ENCODE measurements around the gene PTCH2. TPM values are rescaled to one million over a fixed set of nuclear protein-coding genes. Genes with fewer than 3 reads are reported as not detected.

The PTCH2 gene
- total RNA-seq, 1 experiment from 2014 or later = 0.83 TPM

GRCh38 chr1:44785501-44786137 is 57.4 kb downstream of the PTCH2 start:
- H2AFZ ChIP-seq = peak overlapping the region; percentile 37; the same call in 1 of the 2 replicates
- TF ChIP-seq CTCF (conservative IDR thresholded peaks at IDR 0.05) (no peak), EZH2 (IDR thresholded peaks at IDR 0.05; ENCODE audit: low read depth) (no peak)
- no peak for DNase-seq
- no peak overlapping the region for H3K27ac ChIP-seq
- H3K4me1 ChIP-seq (replicated peaks; ENCODE audit: insufficient read depth) = no peaks in the 10 kb centered on the region
- CTCF ChIA-PET = no interaction called here
- peaks cover 2% of the 10 kb centered on the region; the same call in 1 of the 2 replicates for H4K20me1 ChIP-seq (ENCODE audit: insufficient read depth)
- no peaks in the 10 kb centered on the region for H3K9me3 ChIP-seq (ENCODE audit: insufficient read depth, low read depth)
- BruUV-seq (replicated peaks) = no TSS peak
- H3K4me3 ChIP-seq = peak overlapping the region; percentile 16; the same call in 1 of the 2 replicates
- peaks cover 31% of the 10 kb centered on the region for H3F3A ChIP-seq (ENCODE audit: insufficient read depth, low read depth)
- peak overlapping the region; percentile 63 for H3K4me2 ChIP-seq
- peaks cover 8% of the 10 kb centered on the region; the same call in 1 of the 2 replicates for H3K36me3 ChIP-seq (ENCODE audit: low read depth)
- H3K27me3 ChIP-seq (ENCODE audit: insufficient read depth, low read depth) = no peaks in the 10 kb centered on the region
- no peaks in the 10 kb centered on the region for H3K9me2 ChIP-seq (ENCODE audit: insufficient read depth)
- no peaks in the 10 kb centered on the region for H3K79me2 ChIP-seq (ENCODE audit: low read depth)
- POLR2A ChIA-PET (ENCODE audit: unreplicated experiment) = interaction anchor here (0.6 kb wide), 1 partner anchor 82 kb away, joined by 3 read pairs; no protein-coding TSS in a partner anchor
- intact Hi-C loops (cut with micrococcal nuclease; ENCODE audit: unreplicated experiment) = no loop called here

GRCh38 chr1:44785029-44785380 is 58.0 kb downstream of the PTCH2 start:
- BruUV-seq (replicated peaks) = no TSS peak
- TF ChIP-seq EZH2 (IDR thresholded peaks at IDR 0.05; ENCODE audit: low read depth) (no peak), CTCF (conservative IDR thresholded peaks at IDR 0.05) (no peak)
- ChIA-PET CTCF (interaction anchor here (0.6 kb wide), 1 partner anchor 518 kb away, joined by 5 read pairs; no protein-coding TSS in a partner anchor), POLR2A (ENCODE audit: unreplicated experiment) (interaction anchor here (0.6 kb wide), 1 partner anchor 83 kb away, joined by 3 read pairs; no protein-coding TSS in a partner anchor)
- Histone ChIP-seq H3K4me3 (no peak overlapping the region), H3K9me3 (ENCODE audit: insufficient read depth, low read depth) (no peaks in the 10 kb centered on the region), H4K20me1 (ENCODE audit: insufficient read depth) (peaks cover 8% of the 10 kb centered on the region), H3K27ac (no peak overlapping the region), H2AFZ (no peak overlapping the region), H3K36me3 (ENCODE audit: low read depth) (peaks cover 8% of the 10 kb centered on the region; the same call in 1 of the 2 replicates), H3K4me2 (no peak overlapping the region), H3K79me2 (ENCODE audit: low read depth) (no peaks in the 10 kb centered on the region), H3K9me2 (ENCODE audit: insufficient read depth) (no peaks in the 10 kb centered on the region), H3F3A (ENCODE audit: insufficient read depth, low read depth) (peaks cover 37% of the 10 kb centered on the region), H3K27me3 (ENCODE audit: insufficient read depth, low read depth) (no peaks in the 10 kb centered on the region), H3K4me1 (replicated peaks; ENCODE audit: insufficient read depth) (no peaks in the 10 kb centered on the region)
- intact Hi-C loops (cut with micrococcal nuclease; ENCODE audit: unreplicated experiment) = no loop called here
- no peak for DNase-seq

GRCh38 chr1:44784094-44785028 is 58.7 kb downstream of the PTCH2 start:
- H3K9me2 ChIP-seq (ENCODE audit: insufficient read depth) = no peaks in the 10 kb centered on the region
- no TSS peak for BruUV-seq (replicated peaks)
- no peak for DNase-seq
- intact Hi-C loops (cut with micrococcal nuclease; ENCODE audit: unreplicated experiment) = no loop called here
- no peak overlapping the region for H3K27ac ChIP-seq
- H3K79me2 ChIP-seq (ENCODE audit: low read depth) = 0 out of 2 replicates have a peak, but pooled peaks cover 4% of the 10 kb centered on the region
- H3K27me3 ChIP-seq (ENCODE audit: insufficient read depth, low read depth) = no peaks in the 10 kb centered on the region
- H4K20me1 ChIP-seq (ENCODE audit: insufficient read depth) = peaks cover 14% of the 10 kb centered on the region
- no peak overlapping the region for H3K4me3 ChIP-seq
- no peaks in the 10 kb centered on the region for H3K9me3 ChIP-seq (ENCODE audit: insufficient read depth, low read depth)
- peaks cover 14% of the 10 kb centered on the region for H3K36me3 ChIP-seq (ENCODE audit: low read depth)
- H3K4me1 ChIP-seq (replicated peaks; ENCODE audit: insufficient read depth) = no peaks in the 10 kb centered on the region
- ChIA-PET POLR2A (ENCODE audit: unreplicated experiment) (no interaction called here), CTCF (interaction anchor here (0.6 to 0.7 kb wide), 2 partner anchors 159 to 519 kb away, joined by 3 to 5 read pairs; no protein-coding TSS in a partner anchor)
- TF ChIP-seq CTCF (conservative IDR thresholded peaks at IDR 0.05) = no peak
- TF ChIP-seq EZH2 (IDR thresholded peaks at IDR 0.05; ENCODE audit: low read depth) = no peak
- H3K4me2 ChIP-seq = no peak overlapping the region
- H3F3A ChIP-seq (ENCODE audit: insufficient read depth, low read depth) = peaks cover 43% of the 10 kb centered on the region
- no peak overlapping the region for H2AFZ ChIP-seq
